ENCODE results near the gene MS4A4E.
"Not testable (repeated sequence)": the region's sequence is repeated elsewhere in the genome, so short reads cannot be mapped to it uniquely, and the experiment has no call there.

MS4A4E gene

DNA sequence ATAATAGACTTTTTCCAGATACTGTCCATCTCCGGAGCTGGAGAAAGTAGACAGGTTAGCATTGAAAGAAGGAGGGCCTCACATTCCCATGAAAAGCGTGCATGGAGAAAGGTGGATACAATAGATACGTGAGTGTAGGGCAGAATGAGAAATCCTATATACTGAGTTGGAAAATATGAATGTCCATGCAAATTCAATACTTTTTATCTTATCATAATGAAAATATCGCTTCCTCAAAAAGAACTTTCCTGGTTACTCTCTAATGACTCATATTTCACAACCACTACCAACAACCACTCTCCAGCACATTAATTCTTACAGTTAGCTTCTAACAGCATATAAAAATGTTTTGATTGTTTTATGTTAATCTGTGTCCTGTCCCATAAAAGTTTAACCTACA is 38.0 kb downstream of the MS4A4E start:
- no peak overlapping the region for H3K27ac ChIP-seq
- TF ChIP-seq, protein P1, sequence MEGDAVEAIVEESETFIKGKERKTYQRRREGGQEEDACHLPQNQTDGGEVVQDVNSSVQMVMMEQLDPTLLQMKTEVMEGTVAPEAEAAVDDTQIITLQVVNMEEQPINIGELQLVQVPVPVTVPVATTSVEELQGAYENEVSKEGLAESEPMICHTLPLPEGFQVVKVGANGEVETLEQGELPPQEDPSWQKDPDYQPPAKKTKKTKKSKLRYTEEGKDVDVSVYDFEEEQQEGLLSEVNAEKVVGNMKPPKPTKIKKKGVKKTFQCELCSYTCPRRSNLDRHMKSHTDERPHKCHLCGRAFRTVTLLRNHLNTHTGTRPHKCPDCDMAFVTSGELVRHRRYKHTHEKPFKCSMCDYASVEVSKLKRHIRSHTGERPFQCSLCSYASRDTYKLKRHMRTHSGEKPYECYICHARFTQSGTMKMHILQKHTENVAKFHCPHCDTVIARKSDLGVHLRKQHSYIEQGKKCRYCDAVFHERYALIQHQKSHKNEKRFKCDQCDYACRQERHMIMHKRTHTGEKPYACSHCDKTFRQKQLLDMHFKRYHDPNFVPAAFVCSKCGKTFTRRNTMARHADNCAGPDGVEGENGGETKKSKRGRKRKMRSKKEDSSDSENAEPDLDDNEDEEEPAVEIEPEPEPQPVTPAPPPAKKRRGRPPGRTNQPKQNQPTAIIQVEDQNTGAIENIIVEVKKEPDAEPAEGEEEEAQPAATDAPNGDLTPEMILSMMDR (conservative IDR thresholded peaks at IDR 0.05) = no peak

DNA sequence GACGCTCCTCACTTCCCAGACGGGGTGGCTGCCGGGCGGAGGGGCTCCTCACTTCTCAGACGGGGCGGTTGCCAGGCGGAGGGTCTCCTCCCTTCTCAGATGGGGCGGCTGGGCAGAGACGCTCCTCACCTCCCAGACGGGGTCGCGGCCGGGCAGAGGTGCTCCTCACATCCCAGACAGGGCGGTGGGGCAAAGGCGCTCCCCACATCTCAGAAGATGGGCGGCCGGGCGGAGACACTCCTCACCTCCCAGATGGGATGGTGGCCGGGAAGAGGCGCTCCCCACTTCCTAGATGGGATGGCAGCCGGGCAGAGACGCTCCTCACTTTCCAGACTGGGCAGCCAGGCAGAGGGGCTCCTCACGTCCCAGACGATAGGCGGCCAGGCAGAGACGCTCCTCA is 41.6 kb downstream of the MS4A4E start:
- H3K27ac ChIP-seq = not testable (repeated sequence)

DNA sequence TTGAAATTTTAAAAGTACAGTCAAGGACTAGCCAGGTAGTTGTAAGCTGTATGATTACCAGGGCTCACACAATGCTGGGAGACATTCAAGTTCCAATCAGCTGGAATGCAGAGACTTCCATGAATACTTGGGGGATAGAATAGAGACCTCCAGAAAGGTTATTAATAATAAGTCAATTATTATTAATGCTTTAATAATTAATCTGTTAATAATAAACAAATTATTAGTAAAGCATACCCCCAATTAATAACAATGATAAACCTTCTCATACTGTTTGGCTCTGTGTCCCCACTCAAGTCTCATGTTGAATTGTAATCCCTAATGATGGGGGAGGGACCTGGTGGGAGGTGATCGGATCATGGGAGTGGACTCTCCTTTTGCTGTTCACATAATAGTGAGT is 45.5 kb downstream of the MS4A4E start:
- TF ChIP-seq, protein P1 (conservative IDR thresholded peaks at IDR 0.05) = no peak
- no peak overlapping the region for H3K27ac ChIP-seq

DNA sequence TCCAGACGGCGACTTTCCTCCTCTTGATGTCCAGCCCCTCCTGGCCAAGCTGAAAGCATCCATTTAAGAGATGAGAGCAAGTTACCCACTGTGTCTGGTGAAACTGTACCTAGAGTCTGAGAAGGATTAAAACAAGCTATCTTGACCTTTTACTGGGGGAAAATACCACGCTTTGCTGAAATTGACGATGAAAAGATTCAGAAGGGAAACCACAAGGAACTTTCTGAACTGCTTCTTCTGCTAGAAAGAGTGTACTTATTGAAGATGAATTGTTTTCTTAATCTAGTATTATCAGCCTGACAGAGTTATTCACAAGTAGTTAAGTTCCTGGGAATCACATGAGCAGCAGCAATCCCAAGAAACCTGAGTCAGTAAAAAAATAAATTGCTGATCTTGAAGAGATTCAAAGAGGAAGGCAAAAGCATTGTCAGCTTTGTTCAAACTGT is 47.0 kb downstream of the MS4A4E start:
- no peak overlapping the region for H3K27ac ChIP-seq
- TF ChIP-seq, protein P1 (conservative IDR thresholded peaks at IDR 0.05) = no peak

DNA sequence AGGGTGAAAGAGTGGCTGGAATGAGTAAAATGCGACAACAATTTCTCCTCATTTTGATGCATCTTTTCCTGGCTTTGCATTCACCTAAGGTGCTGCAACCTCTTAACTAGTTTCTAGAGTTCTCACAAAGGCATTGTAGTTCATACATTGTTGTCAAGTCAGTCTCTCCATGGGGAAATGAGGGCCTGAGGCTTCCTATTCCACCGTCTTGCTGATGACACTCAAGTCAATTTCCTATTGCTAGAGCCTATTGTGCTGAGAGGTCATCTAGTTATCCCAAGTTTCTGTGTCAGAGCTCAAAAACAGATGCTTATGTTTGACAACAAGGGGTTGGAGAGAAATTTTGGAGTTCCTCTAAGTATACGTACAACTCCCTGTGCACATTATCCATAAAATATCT is 48.4 kb downstream of the MS4A4E start:
- H3K27ac ChIP-seq = no peak overlapping the region
- TF ChIP-seq, protein P1 (conservative IDR thresholded peaks at IDR 0.05) = no peak

DNA sequence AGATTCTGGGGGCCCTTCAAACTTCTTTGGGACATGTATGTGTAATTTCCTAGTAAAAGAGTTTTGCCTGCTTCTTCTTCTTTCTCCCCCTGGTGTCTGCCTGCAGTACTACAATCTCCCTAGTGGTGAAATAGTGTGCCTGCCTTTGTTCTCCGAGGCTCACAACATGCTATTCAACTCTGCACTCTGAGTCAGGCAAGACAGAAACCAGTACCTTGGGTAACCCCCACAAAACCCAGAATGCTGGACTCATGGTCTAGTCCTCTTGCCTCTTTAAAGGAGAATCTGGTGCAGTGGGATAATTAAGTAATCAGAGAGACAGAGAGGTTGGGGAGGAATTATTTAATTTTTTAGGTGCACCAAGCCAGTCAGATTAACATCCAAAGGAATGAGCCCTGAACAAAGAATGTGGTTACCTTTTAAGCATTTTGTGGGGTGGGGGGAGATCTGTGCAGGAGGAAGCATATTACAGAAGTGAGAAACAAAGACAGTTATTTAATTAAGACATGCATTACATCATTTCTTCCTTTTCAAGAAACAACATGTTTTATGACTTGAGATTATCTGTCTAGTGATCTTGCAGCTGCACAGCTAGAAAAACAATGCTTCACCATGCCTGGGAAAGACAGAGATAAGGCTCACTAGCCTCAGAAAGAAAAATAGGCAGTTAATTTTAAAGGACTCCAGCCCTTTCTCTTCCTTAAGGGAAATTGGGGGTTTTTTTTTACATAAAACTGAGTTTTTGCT is 49.1 kb downstream of the MS4A4E start:
- TF ChIP-seq, protein P1 (conservative IDR thresholded peaks at IDR 0.05) = peak; percentile 73
- H3K27ac ChIP-seq = no peak overlapping the region

DNA sequence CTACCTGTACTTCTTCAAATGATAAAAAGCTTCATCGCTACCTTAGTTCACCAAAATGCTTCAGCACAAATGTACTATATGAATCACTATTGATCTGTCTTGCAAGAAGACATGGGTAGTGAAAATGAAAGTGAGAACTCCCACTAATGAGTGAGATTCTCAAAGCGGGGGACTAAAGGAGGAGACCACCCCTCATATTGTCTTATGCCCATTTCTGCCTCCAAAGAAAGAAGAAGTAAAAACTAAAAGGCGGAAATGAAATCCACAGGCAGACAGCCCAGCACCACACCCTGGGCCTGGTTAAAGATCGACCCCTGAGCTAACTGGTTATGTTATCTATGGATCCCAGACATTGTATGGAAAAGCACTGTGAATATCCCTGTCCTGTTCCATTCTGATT is 50.4 kb downstream of the MS4A4E start:
- not testable (repeated sequence) for H3K27ac ChIP-seq

DNA sequence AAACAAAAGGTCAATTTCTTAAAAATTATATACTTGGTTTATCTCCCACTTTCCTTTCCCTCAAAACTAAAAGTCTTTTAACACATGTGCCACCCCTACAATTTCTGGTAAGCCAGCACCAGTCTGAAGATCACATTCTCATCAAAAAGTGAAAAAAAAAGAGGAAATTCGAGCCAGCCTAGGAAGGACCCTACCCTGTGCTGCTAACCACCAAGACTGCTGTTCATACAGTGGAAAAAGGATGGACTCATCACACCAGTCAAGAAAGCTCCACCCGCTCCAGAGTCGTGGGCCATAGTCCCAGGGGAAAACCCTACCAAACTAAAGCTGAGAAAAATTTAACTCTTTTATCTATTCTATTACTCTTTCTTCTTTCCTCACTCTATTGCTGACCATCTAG is 54.5 kb downstream of the MS4A4E start:
- H3K27ac ChIP-seq = not testable (repeated sequence)

DNA sequence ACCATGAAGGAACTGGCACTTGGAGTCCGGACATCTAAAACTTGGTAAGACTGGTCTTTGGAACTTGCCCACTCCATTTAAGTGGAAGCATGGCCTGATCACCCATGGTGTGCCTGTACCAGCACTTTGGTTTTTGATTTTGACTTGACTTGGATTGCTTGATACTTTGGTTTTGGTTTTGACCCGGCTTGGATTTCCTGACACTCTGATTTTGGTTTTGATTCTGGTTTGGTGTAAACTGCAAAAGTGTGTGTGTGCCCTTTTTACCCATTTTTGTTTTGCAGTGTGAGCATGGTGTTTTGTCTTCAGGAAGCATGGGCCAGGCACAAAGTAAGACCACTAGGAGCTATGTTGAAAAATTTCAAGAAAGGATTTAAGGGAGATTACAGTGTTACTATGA is 56.8 kb downstream of the MS4A4E start:
- H3K27ac ChIP-seq = not testable (repeated sequence)

DNA sequence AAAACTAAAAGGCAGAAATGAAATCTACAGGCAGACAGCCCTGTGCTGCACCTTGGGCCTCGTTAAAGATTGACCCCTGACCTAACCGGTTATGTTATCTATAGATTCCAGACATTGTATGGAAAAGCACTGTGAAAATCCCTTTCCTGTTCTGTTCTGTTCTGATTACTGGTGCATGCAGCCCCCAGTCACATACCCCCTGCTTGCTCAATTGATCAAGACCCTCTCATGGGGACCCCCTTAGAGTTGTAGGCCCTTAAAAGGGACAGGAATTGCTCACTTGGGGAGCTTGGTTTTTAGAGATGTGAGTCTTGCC is 57.5 kb downstream of the MS4A4E start:
- H3K27ac ChIP-seq = not testable (repeated sequence)
